ENCODE measurements around the gene RHOB. TPM values are rescaled to one million over a fixed set of nuclear protein-coding genes. Genes with fewer than 3 reads are reported as not detected.

The RHOB gene
- total RNA-seq, 1 donor, result 161 TPM

DNA sequence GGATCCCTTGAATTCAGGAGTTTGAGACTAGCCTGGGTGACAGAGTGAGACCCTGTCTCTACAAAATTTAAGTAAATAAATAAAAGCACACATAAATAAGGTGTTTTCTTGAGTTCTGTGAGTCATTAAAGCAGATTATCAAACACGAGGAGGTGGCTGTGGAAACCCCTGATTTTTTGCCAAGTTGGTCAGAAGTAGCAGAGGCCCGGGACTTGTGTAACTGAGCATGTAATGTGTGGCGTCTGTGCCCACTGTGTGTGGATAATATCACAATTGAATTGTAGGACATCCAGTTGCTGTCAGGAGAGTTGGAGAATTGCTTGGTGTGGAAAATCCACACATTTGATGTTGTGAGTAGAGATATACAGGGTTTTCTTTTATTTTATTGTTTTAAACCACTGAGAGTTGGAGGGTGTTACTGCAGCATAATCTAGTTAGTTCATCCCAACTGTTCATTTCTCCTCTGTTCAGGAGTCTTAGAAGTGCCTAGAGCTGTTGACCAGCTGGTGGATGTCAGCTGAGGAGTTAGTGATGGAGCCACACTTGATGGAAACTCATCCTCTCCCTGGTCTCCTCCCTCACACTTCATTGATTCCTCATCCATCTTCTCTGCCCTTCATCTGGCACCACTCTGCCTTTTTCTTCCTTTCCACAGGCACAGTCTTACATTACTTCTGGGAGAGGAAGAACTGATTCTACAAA lies 45.9 kb upstream of the RHOB start:
- H3K4me3 ChIP-seq (ENCODE audit: insufficient read depth, low read length), result no peak overlapping the region
- TF ChIP-seq CTCF (IDR thresholded peaks at IDR 0.05; ENCODE audit: extremely low read depth, low read depth, low read length), result no peak
- H3K79me2 ChIP-seq (ENCODE audit: insufficient read depth, low read length), result no peaks in the 10 kb centered on the region
- DNase-seq (ENCODE audit: insufficient read length, low spot score, missing footprints), result no peak
- H3K9me3 ChIP-seq (ENCODE audit: low read depth, low read length), result no peaks in the 10 kb centered on the region
- no peaks in the 10 kb centered on the region for H4K20me1 ChIP-seq (ENCODE audit: insufficient read depth, low read length)
- H3K36me3 ChIP-seq (ENCODE audit: insufficient read depth, low read length), result no peaks in the 10 kb centered on the region
- no peak overlapping the region for H2AFZ ChIP-seq (ENCODE audit: low read length)
- peaks cover 8% of the 10 kb centered on the region for H3K4me1 ChIP-seq (ENCODE audit: insufficient read depth, low read length)
- H3K27me3 ChIP-seq (ENCODE audit: insufficient read depth, low read length), result peaks cover 24% of the 10 kb centered on the region
- H3K4me2 ChIP-seq (ENCODE audit: insufficient read depth, low read length), result no peak overlapping the region
- no peak overlapping the region for H3K27ac ChIP-seq (ENCODE audit: low read depth, low read length)

- no peaks in the 10 kb centered on the region for H3K9me3 ChIP-seq (ENCODE audit: low read depth, low read length)
- H3K36me3 ChIP-seq (ENCODE audit: insufficient read depth, low read length), result no peaks in the 10 kb centered on the region
- TF ChIP-seq CTCF (IDR thresholded peaks at IDR 0.05; ENCODE audit: extremely low read depth, low read depth, low read length), result no peak
These were observed 45.4 kb upstream of the RHOB start for GRCh38 chr2:20401489-20401835.

DNA sequence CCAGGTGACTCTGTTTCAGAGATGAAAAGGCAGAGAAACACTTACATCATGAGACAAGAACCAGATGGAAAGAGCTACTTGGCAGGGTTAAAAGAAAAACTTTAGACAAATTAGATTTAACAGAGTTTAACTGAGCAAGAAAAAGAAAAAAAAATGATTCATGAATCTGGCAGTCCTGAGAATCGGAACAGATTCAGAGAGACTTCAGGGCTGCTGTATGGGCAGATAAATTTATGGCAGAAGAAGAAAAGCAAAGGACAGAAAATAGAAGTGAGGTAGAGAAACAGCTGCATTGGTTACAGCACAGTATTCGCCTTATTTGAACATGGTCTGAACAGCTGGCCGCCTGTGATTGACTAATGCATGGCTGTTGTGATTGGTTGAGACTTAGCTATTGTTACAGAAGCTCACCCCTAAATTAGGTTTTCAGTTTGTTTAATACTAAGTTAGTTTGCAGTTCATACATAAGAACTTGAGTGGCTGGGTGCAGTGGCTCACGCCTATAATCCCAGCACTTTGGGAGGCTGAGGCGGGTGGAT lies 43.0 kb upstream of the RHOB start:
- H3K4me1 ChIP-seq (ENCODE audit: insufficient read depth, low read length), result peaks cover 7% of the 10 kb centered on the region
- H3K9me3 ChIP-seq (ENCODE audit: low read depth, low read length), result no peaks in the 10 kb centered on the region
- no peaks in the 10 kb centered on the region for H4K20me1 ChIP-seq (ENCODE audit: insufficient read depth, low read length)
- DNase-seq (ENCODE audit: insufficient read length, low spot score, missing footprints), result no peak
- no peak for TF ChIP-seq CTCF (IDR thresholded peaks at IDR 0.05; ENCODE audit: extremely low read depth, low read depth, low read length)
- no peaks in the 10 kb centered on the region for H3K79me2 ChIP-seq (ENCODE audit: insufficient read depth, low read length)
- H3K36me3 ChIP-seq (ENCODE audit: insufficient read depth, low read length), result no peaks in the 10 kb centered on the region
- no peak overlapping the region for H3K27ac ChIP-seq (ENCODE audit: low read depth, low read length)
- no peak overlapping the region for H3K4me3 ChIP-seq (ENCODE audit: insufficient read depth, low read length)
- H3K4me2 ChIP-seq (ENCODE audit: insufficient read depth, low read length), result no peak overlapping the region
- H2AFZ ChIP-seq (ENCODE audit: low read length), result no peak overlapping the region
- peaks cover 16% of the 10 kb centered on the region for H3K27me3 ChIP-seq (ENCODE audit: insufficient read depth, low read length)

More at GRCh38 chr2:20401489-20401835, 45.4 kb upstream of the RHOB start:
- no peak overlapping the region for H3K4me2 ChIP-seq (ENCODE audit: insufficient read depth, low read length)
- no peak for DNase-seq (ENCODE audit: insufficient read length, low spot score, missing footprints)
- H3K27ac ChIP-seq (ENCODE audit: low read depth, low read length), result no peak overlapping the region
- H3K27me3 ChIP-seq (ENCODE audit: insufficient read depth, low read length), result peaks cover 23% of the 10 kb centered on the region
- no peaks in the 10 kb centered on the region for H4K20me1 ChIP-seq (ENCODE audit: insufficient read depth, low read length)
- no peak overlapping the region for H3K4me3 ChIP-seq (ENCODE audit: insufficient read depth, low read length)
- H3K79me2 ChIP-seq (ENCODE audit: insufficient read depth, low read length), result no peaks in the 10 kb centered on the region
- H3K4me1 ChIP-seq (ENCODE audit: insufficient read depth, low read length), result peaks cover 8% of the 10 kb centered on the region
- H2AFZ ChIP-seq (ENCODE audit: low read length), result no peak overlapping the region

DNA sequence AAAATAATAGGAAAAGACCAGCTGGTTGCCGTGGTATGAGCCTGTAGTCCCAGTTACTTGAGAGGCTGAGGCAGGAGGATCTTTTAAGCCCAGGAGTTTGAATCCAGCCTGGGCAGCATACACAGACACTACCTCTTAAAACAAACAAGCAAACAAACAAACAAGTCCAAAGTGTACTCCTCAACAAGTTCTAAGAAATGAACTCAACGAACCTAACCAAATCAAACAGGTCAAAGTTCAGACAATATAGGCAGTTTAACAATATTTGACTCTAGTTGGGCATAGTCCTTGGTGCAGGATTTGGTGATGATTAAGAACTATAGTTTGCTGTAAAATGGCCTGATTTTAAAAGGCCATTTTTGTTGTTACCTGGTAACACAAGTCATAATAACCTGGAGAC lies 41.9 kb upstream of the RHOB start:
- H3K36me3 ChIP-seq (ENCODE audit: insufficient read depth, low read length), result no peaks in the 10 kb centered on the region
- no peak overlapping the region for H2AFZ ChIP-seq (ENCODE audit: low read length)
- no peak overlapping the region for H3K4me2 ChIP-seq (ENCODE audit: insufficient read depth, low read length)
- H3K4me3 ChIP-seq (ENCODE audit: insufficient read depth, low read length), result no peak overlapping the region
- no peaks in the 10 kb centered on the region for H4K20me1 ChIP-seq (ENCODE audit: insufficient read depth, low read length)
- H3K4me1 ChIP-seq (ENCODE audit: insufficient read depth, low read length), result no peaks in the 10 kb centered on the region
- H3K27ac ChIP-seq (ENCODE audit: low read depth, low read length), result no peak overlapping the region
- peaks cover 16% of the 10 kb centered on the region for H3K27me3 ChIP-seq (ENCODE audit: insufficient read depth, low read length)
- TF ChIP-seq CTCF (IDR thresholded peaks at IDR 0.05; ENCODE audit: extremely low read depth, low read depth, low read length), result no peak
- DNase-seq (ENCODE audit: insufficient read length, low spot score, missing footprints), result no peak
- no peaks in the 10 kb centered on the region for H3K9me3 ChIP-seq (ENCODE audit: low read depth, low read length)
- no peaks in the 10 kb centered on the region for H3K79me2 ChIP-seq (ENCODE audit: insufficient read depth, low read length)
